DOHH2 (cell line): ENCODE measurements around the gene GNB4.

Source experiments
- H3F3A ChIP-seq: fragments of 200-600 bp; sonication (generic), shearing (Covaris generic); 2 replicates; pipeline ENCODE4 v1.6.0; 2016; ENCODE audit warnings: antibody characterized with exemption, mild to moderate bottlenecking; ENCODE audit not compliant: control insufficient read depth, insufficient read depth
- H3K27ac ChIP-seq: fragments of 200-600 bp; sonication (generic); 2 replicates; pipeline ENCODE4 v1.5.1; 2014; ENCODE audit warnings: low read depth, mild to moderate bottlenecking, low read length, moderate library complexity
- H3K27me3 ChIP-seq: fragments of 200-600 bp; sonication (generic); 2 replicates; pipeline ENCODE4 v1.6.1; 2014; ENCODE audit warnings: mild to moderate bottlenecking, low read length, mixed read lengths; ENCODE audit not compliant: control insufficient read depth
- H3K36me3 ChIP-seq: fragments of 200-600 bp; sonication (generic); 2 replicates; pipeline ENCODE4 v1.6.1; 2014; ENCODE audit warnings: mild to moderate bottlenecking, low read length, moderate library complexity, mixed read lengths; ENCODE audit not compliant: control insufficient read depth
- H3K4me1 ChIP-seq: fragments of 200-600 bp; sonication (generic); 2 replicates; pipeline ENCODE4 v1.6.1; 2014; ENCODE audit warnings: mild to moderate bottlenecking, low read length, mixed read lengths; ENCODE audit not compliant: control insufficient read depth
- H3K4me2 ChIP-seq: fragments of 200-600 bp; sonication (generic); 2 replicates; pipeline ENCODE4 v1.6.0; 2014; ENCODE audit warnings: mild to moderate bottlenecking, low read length, moderate library complexity
- H3K4me3 ChIP-seq: fragments of 200-600 bp; sonication (generic); 2 replicates; pipeline ENCODE4 v1.5.1; 2014; ENCODE audit warnings: mild to moderate bottlenecking, low read length, mixed read lengths
- H3K79me2 ChIP-seq: fragments of 200-600 bp; sonication (generic); 2 replicates; pipeline ENCODE4 v1.6.1; 2014; ENCODE audit warnings: mild to moderate bottlenecking, low read length, mixed read lengths; ENCODE audit not compliant: control insufficient read depth
- H3K9me2 ChIP-seq: fragments of 200-600 bp; sonication (generic); replicated peaks from 2 replicates; pipeline ENCODE4 v1.6.1; 2014; ENCODE audit warnings: mild to moderate bottlenecking, low read length, mixed read lengths; ENCODE audit not compliant: control insufficient read depth
- H3K9me3 ChIP-seq: fragments of 200-600 bp; sonication (generic); 2 replicates; pipeline ENCODE4 v1.6.1; 2014; ENCODE audit warnings: antibody characterized with exemption, low read length, mixed read lengths; ENCODE audit not compliant: control insufficient read depth, insufficient read depth
- H4K20me1 ChIP-seq: fragments of 200-600 bp; sonication (generic); 2 replicates; pipeline ENCODE4 v1.6.0; 2014; ENCODE audit warnings: low read depth, mild to moderate bottlenecking, antibody characterized with exemption, low read length, moderate library complexity; ENCODE audit not compliant: control insufficient read depth, insufficient read depth
- EZH2phosphoT487 ChIP-seq: fragments of 200-600 bp; sonication (generic); IDR thresholded peaks from 2 replicates; pipeline ENCODE4 v1.6.1; 2017; ENCODE audit warnings: borderline replicate concordance, mild to moderate bottlenecking, antibody characterized with exemption, low read length, moderate library complexity, mixed read lengths
- TF ChIP-seq, protein P1 (sequence below): fragments of 200-600 bp; sonication (generic); IDR thresholded peaks from one replicate; pipeline ENCODE4 v1.5.1; 2014; ENCODE audit warnings: antibody characterized with exemption, mild to moderate bottlenecking, low read depth, low read length; ENCODE audit not compliant: poor library complexity, severe bottlenecking

Gene GNB4

DNA sequence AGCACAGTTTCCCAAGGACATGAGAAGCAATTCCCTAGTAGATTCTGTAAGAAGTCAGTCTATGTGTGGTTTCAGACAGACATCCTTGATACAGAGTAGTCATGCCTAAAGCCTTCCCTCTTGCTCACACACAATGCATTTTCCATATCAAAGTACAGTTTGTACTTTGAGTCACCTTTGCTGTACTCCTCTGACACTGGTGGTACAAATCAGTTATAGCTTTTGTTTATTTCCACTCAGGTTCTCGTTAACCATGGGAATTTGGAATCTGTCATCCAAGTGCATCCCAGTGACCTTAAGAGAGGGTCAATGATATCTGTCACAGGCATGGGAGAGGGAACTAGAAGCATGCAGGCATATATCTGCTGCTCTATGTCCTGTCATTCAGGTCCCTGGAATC lies 3.6 kb upstream of the GNB4 start:
- Histone ChIP-seq H3K4me3 (no peak overlapping the region), H3K36me3 (no peaks in the 10 kb centered on the region), H3K9me2 (no peaks in the 10 kb centered on the region), H3F3A (peaks cover 17% of the 10 kb centered on the region; the same call in 1 of the 2 replicates), H3K9me3 (no peaks in the 10 kb centered on the region), H3K27ac (no peak overlapping the region), H3K79me2 (peaks cover 9% of the 10 kb centered on the region), H3K4me1 (peaks cover 29% of the 10 kb centered on the region), H3K4me2 (no peak overlapping the region), H4K20me1 (no peaks in the 10 kb centered on the region), H3K27me3 (peaks cover 12% of the 10 kb centered on the region)
- TF ChIP-seq, protein P1, sequence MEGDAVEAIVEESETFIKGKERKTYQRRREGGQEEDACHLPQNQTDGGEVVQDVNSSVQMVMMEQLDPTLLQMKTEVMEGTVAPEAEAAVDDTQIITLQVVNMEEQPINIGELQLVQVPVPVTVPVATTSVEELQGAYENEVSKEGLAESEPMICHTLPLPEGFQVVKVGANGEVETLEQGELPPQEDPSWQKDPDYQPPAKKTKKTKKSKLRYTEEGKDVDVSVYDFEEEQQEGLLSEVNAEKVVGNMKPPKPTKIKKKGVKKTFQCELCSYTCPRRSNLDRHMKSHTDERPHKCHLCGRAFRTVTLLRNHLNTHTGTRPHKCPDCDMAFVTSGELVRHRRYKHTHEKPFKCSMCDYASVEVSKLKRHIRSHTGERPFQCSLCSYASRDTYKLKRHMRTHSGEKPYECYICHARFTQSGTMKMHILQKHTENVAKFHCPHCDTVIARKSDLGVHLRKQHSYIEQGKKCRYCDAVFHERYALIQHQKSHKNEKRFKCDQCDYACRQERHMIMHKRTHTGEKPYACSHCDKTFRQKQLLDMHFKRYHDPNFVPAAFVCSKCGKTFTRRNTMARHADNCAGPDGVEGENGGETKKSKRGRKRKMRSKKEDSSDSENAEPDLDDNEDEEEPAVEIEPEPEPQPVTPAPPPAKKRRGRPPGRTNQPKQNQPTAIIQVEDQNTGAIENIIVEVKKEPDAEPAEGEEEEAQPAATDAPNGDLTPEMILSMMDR, result no peak
- TF ChIP-seq EZH2phosphoT487, result no peak

DNA sequence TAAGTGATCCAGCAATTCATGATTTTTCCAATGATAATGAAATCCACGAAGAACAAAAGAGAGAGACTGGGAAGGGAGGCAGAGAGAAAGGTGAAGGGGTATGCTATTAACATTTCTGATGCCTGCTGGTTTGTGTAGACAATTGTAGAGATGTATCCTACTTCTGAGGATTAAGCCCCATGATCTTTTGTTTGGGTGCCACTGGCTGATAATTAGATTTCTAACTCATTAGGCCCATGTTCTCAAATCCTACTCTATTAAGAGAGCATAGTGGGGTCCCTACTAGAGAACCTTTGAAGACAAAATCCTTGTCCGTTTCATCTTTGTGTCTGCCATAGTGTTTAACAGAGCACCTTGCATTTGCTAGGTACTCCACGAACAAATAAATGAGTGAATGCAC lies 2.7 kb upstream of the GNB4 start:
- Histone ChIP-seq H3K79me2 (peaks cover 19% of the 10 kb centered on the region), H3K4me3 (no peak overlapping the region), H3F3A (peaks cover 17% of the 10 kb centered on the region; the same call in 1 of the 2 replicates), H3K27me3 (peaks cover 11% of the 10 kb centered on the region), H3K4me2 (peak overlapping the region; percentile 40), H3K9me2 (no peaks in the 10 kb centered on the region), H3K4me1 (peaks cover 36% of the 10 kb centered on the region), H3K9me3 (no peaks in the 10 kb centered on the region), H4K20me1 (no peaks in the 10 kb centered on the region), H3K27ac (no peak overlapping the region), H3K36me3 (no peaks in the 10 kb centered on the region)
- TF ChIP-seq, protein P1, result no peak
- no peak for TF ChIP-seq EZH2phosphoT487

DNA sequence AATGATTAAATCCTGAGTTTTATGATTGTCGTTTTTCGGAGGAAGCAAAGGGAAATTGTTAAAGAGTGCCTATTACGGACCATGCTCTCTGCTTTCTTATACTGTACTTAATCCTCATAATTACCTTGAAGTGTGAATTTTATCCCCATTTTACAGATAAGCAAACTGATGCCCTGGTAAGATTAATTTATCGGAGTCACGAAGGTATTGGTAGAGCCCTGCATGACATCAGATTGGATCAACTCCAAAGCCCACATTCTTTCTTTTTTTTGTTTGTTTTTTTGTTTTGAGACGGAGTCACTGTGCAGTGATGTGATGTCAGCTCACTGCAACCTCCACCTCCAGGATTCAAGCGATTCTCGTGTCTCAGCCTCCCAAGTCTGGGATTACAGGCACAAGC lies 1.6 kb upstream of the GNB4 start:
- no peaks in the 10 kb centered on the region for H3K9me2 ChIP-seq
- peaks cover 17% of the 10 kb centered on the region; the same call in 1 of the 2 replicates for H3F3A ChIP-seq
- H3K27ac ChIP-seq, result no peak overlapping the region
- peaks cover 30% of the 10 kb centered on the region for H3K79me2 ChIP-seq
- H3K4me2 ChIP-seq, result no peak overlapping the region
- no peaks in the 10 kb centered on the region for H3K36me3 ChIP-seq
- peaks cover 45% of the 10 kb centered on the region for H3K4me1 ChIP-seq
- H3K27me3 ChIP-seq, result peaks cover 9% of the 10 kb centered on the region
- no peaks in the 10 kb centered on the region; the same call in 1 of the 2 replicates for H4K20me1 ChIP-seq
- H3K9me3 ChIP-seq, result no peaks in the 10 kb centered on the region
- TF ChIP-seq, protein P1, result no peak
- TF ChIP-seq EZH2phosphoT487, result no peak
- H3K4me3 ChIP-seq, result no peak overlapping the region
